ENCODE results near the gene ATE1.

- no peak for TF ChIP-seq CTCF (IDR thresholded peaks at IDR 0.05)
- no peak for TF ChIP-seq POLR2A (IDR thresholded peaks at IDR 0.05)
- TF ChIP-seq EP300 (IDR thresholded peaks at IDR 0.05) = no peak
Observed at GRCh38 chr10:121927318-121927840, 452 bp downstream of the ATE1 start.
